GM19099 (cell line): ENCODE data around the gene FOLR1.

Experiments used
- POLR2A ChIP-seq: IDR thresholded peaks from 3 replicates; pipeline ENCODE4 v1.6.1; 2011; ENCODE audit warnings: low read depth; ENCODE audit not compliant: insufficient read length; ENCODE audit errors: extremely low read depth

FOLR1 gene

DNA sequence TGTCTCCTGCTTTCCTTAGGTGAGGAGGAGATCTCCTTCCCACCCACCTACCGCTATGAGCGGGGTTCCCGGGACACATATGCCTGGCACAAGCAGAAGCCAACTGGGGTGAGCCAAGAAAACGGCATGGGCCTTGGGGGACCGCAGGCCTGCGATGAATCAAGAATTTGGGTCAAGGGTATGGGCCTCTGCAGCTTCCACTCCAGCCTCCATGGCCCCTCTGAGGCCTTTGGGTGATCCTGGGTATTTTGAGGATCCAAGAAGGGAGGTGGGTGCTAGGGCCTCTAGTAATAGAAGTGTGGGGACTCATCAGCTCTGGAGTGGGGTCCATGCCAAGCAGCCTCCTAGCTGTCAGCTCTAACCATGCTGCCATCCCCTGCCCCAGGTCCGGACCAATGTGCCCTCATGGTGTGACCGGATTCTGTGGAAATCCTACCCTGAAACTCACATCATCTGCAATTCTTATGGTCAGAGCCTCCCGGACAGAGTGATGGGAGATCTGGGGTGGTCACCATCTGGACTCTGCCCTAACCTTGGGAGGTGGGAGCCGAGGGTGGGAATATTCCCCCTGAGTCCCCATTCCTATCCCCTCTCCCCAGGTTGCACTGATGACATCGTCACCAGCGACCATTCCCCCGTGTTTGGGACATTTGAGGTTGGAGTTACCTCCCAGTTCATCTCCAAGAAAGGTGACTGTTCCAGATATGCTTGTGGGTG, 41.3 kb downstream of the FOLR1 start:
- TF ChIP-seq POLR2A, result no peak

DNA sequence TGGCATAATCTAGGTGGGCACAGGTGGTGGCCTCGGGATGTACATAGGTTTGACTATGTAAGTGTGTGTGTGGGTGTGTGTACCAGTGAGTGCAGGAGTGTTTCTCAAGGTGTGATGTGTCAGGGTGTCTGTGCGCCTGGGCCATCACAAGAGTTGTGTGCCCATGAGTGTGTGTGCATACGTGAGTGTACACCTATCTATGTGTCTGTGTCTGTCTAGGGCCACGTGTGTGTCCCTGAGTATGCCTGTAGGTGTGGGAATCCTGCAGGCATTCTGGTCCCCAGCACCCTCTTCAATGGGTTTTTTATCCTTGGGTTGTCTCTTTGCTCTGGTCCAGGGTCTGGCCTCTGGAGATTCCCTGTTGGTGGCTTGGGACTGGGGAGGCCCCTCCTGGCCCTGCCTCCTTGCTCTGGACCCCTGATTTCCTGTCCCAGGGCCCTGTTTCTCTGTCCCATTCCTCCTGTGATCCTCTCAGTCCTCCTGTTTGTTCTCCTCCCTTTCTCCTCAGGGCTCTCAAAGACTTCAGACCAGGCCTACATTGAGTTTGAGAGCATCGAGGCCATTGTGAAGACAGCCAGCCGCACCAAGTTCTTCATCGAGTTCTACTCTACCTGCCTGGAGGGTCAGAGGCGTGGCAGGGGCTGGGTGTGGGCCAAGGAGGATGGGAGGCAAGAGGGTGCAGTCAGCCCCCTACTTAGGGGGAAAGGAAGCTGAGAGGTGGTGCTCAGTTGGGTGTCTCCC, 42.0 kb downstream of the FOLR1 start:
- TF ChIP-seq POLR2A, result no peak

DNA sequence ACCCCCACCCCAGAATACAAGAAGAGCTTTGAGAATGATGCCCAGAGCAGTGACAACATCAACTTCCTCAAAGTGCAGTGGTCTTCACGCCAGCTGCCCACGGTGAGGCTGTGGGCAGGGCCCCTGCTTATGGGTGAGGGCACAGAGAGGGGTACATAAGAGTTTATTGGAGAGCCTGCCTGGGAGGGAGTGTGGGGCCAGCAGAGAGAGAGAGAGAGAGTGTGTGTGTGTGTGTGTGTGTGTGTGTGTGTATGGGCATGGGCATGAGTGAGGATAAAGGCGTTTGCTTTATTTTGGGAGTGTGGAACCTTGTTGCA, 42.5 kb downstream of the FOLR1 start:
- no peak for TF ChIP-seq POLR2A

DNA sequence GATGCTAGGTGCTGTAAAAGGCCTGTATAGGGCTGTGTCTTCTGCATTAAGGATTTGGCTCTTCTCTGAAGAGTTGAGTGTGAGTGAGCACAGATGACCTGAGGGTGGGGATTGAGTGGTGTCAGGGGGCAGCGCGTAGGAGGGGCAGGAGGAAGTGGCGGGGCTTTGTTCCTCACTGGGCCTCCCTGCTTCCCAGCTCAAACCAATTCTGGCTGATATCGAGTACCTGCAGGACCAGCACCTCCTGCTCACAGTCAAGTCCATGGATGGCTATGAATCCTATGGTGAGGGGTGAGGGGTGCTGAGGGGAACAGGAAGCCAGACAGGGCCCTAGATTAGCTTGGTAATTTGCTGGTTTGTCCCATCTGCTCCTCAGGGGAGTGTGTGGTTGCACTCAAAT, 43.0 kb downstream of the FOLR1 start:
- TF ChIP-seq POLR2A, result no peak

DNA sequence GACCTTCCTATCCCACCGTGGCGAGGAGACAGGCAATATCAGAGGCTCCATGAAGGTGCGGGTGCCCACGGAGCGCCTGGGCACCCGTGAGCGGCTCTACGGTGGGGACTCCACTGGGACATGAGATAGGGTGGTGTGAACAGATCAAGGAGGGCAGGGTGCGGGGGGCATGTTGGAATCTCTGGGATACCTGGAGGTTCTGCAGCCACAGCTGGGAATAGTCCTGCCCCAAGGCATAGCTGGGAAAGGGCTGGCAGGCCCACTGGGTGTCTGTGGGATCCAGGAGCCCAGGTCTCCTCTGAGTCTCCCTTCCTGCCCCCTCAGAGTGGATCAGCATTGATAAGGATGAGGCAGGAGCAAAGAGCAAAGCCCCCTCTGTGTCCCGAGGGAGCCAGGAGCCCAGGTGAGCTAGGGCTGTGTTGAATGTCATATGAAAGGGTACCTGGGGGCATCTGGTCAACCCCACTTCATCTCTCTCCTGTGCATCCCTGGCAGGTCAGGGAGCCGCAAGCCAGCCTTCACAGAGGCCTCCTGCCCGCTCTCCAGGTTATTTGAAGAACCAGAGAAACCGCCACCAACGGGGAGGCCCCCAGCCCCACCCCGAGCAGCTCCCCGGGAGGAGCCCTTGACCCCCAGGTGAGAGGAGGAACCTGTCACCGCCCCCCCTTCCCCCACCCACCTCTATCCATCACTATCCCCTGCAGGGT, 43.6 kb downstream of the FOLR1 start:
- TF ChIP-seq POLR2A, result no peak

DNA sequence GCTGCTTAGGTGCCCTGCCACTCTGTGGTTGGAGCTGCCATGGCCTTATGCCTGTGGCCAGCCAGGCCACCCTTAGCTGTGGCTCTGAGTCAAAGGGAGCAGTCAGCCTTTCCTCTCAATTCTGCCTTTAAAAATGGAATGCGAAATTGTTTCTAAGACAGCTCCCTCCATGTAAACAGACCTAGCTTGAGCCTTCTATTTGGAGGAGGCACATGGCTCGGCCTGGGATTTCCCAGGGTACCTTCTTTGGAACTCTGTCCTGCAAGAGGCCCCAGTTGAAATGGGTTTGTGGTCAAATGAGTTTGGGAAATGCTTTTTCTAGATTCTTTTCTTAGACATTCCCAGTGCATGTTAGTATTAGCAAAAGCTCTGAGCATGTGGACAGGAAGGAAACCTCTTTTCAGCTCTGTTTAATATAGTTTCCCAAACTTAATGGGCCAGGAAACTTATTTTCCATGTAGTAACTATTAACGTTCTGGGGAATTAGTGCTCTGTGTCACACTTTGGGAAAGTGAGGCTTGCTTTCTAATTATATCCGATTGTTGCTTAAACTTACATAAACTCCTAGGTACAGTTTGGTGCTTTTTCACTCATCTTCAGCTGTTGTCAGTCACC, 44.2 kb downstream of the FOLR1 start:
- no peak for TF ChIP-seq POLR2A

DNA sequence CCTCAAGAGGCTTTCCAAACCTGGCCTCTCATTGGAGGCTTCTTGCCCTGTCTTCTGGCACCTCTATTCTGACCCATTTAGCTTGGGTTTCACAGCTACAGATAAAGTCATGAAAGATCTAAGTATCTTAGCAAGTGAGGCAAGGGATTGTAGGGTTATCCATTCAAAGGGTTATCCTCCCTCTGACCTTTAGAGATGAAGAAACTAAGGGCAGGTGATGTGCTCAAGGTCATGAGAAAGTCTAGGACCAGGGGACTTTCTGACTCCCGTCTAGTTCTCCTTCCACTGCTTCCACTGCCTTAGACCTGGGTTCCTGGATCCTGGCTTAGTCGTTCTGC, 44.8 kb downstream of the FOLR1 start:
- TF ChIP-seq POLR2A, result no peak

DNA sequence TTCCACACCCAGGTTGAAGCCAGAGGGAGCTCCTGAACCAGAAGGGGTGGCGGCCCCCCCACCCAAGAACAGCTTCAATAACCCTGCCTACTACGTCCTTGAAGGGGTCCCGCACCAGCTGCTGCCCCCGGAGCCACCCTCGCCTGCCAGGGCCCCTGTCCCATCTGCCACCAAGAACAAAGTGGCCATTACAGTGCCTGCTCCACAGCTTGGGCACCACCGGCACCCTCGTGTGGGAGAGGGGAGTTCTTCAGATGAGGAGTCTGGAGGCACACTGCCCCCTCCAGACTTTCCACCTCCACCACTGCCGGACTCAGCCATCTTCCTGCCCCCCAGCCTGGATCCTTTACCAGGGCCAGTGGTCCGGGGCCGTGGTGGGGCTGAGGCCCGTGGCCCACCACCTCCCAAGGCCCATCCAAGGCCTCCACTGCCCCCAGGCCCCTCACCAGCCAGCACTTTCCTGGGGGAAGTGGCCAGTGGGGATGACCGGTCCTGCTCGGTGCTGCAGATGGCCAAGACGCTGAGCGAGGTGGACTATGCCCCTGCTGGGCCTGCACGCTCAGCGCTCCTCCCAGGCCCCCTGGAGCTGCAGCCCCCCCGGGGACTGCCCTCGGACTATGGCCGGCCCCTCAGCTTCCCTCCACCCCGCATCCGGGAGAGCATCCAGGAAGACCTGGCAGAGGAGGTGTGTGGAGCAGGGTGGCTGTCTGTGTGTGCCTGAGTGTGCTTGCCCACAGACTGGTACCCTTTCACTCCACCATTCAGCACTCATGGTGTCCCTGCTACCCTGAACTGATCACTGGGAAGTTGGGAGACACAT, 45.4 kb downstream of the FOLR1 start:
- TF ChIP-seq POLR2A, result no peak

DNA sequence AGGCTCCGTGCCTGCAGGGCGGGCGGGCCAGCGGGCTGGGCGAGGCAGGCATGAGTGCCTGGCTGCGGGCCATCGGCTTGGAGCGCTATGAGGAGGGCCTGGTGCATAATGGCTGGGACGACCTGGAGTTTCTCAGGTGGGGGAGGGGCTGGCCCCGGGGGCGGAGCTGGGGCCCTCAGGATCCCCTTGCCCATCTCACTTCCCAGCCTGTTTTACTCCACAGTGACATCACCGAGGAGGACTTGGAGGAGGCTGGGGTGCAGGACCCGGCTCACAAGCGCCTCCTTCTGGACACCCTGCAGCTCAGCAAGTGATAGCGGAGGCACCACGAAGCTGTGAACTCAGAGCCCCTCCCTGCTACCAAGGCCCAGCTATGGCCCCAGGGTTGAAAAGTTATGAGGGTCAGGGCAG, 46.1 kb downstream of the FOLR1 start:
- no peak for TF ChIP-seq POLR2A

DNA sequence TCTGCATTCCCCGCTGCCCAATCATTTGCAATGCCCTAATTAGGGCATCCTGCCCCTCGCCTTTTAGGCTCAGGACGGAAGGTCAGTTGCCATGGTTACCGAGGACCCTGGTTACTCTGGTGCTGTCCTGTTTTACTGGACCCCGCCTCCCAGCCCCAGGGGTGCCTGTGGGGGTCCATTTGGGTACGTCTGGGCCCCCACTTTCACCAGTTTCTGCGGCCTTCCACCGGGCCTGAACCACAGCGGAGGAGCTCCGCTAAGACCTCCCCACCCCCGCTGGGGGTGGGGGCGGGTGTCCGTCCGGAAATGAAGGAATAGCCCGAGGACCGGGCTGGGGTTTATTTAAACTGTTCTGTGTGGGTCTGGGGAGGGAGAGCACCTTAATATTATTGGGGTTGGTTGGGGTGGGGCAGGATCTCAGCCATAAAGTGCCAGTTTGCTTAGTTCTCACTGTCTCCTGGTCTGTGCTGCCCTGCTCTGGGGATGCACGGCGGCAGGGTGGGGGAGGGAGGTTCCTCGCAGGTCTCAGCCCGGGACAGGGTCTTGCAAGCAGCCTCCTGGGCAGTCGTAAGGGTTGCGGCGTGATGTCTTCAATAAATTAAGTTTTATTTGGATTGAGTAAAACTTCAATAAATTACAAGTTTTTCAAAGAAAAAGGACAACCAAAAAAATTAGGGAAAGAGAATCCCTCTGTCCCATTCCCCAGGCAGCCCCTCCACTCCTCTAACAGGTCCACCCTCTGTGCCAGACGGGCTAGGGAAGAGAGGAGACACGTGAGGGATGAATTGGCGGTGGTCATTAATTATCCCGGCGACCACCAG, 46.8 kb downstream of the FOLR1 start:
- no peak for TF ChIP-seq POLR2A

DNA sequence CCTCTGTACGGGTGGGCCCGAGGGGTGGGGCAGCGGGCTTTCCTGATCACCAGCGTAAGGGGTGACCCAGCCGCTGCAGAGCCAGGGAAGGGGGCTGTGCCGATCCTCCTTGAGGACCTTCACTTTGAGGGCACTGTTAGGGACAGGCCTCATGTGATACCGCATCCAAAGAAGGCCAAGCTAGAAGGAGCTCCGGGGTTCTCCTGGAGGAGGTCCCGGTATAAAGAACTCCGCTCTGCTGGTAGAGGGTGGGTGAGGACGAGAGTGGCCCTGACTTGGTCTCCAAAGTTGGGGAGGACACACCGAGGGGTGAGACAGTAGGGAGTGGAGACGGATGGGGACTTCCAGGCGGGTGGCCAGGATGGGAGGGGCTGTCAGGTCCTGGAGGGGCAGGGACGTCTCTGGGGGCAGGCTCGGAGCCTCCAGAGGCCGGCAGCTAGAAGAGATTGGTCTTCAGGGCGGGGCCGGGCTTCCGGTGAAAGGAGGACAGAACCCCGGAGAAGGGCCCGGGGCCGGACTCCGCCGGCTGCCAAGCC, 47.4 kb downstream of the FOLR1 start:
- TF ChIP-seq POLR2A, result no peak

DNA sequence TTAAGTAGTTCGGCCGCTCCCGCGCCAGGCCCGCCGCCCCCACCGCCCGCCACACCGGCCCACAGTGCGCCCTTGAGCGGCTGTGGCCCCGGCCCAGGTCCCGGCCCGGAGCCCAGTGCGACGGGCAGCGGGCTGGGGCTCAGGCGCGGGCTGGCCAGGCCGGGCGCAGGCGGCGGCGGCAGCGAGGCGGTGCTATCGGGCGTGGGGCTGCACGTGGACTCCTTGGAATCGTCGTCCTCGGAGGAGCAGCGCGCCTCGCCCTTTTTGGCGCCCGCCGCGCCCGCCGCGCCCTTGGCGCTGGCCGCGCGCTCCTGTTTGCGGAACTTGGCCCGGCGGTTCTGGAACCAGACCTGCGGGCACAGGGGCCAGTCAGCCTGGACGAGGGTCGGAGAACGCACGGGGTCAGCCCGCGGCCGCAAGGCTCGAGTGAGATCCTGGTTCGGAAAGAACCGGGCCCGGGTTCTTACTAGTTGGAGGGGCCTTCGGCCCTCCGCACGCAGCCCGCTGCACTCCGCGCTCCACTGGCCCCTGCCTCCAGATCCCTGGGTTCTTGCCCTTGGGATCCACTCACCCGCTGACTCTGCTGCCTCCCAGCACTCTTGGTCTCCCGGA, 48.0 kb downstream of the FOLR1 start:
- no peak for TF ChIP-seq POLR2A
